HUDEP-2 (cell line): ENCODE results near the gene PRKCZ.

Experiments
- DNase-seq, 76 experiments: peaks; one replicate each; lab custom pipeline; 2025; ENCODE audit not compliant: unreplicated experiment in 76 of 76; lab: John Stamatoyannopoulos, UW

PRKCZ gene

GRCh38 chr1:2215329-2215728, 165.1 kb downstream of the PRKCZ start:
- DNase-seq: no peak

GRCh38 chr1:2215909-2216766, 165.9 kb downstream of the PRKCZ start:
- no peak for DNase-seq

- no peak for DNase-seq
These were observed 166.5 kb downstream of the PRKCZ start for GRCh38 chr1:2216767-2217058.

GRCh38 chr1:2221271-2221670, 171.1 kb downstream of the PRKCZ start:
- no peak for DNase-seq

DNA sequence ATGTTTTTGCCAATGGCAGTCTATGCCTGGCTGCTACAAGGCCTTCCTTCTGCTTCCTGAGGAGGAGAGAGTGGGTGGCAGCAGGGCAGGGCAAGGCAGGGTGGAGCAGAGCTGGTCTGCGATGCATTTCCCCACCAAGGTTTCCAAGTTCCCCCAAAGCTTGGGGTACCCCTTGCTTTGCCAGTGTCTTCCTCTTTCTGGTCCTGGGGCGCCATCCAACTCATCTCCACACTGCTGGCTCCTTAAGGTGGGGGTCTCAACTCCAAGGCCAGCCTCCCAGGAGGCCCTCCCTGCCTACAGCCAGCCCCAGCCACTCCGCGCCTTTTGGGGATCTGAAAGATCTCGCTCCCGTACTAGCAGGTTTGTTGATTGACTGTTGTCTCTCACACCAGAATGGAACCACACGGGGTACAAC, 174.0 kb downstream of the PRKCZ start:
- DNase-seq: no peak

DNA sequence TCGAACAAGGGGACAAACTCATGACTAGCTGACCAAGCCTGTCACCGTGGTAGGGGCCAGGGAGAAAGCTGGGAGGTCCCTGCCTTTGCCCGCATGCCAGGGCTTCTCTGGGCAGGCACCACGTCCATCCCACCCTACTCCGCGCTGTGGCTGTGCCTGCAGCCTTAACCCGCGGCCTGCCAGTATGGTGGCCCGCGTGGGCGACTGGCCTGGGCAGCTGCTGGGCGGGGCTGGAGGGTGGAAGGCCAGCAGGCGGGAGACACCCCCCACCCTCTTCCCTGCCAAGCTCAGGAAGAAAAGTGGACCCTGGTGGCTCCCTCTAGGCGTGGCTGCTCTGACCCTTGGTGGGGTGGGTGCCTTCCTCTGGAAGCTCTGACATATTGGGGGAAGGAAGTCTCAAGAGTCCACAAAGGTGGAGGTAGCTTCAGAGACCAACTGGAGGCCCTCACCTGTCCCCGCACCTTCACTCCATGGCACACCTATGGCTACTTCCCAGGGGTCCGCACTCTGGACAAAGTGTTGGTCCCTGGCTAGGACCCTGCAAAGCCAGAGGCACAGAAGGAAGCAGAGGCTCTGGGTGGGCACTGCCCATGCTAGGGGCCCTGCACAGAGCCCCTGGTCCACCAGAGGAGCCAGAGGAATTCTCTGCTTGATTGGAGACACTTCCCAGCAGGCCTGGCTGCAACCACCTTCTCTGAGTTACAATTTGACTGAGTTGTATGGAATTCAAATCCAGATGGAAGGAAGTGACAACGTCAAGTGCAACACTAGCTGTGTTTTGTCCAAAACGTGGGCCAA, 174.6 kb downstream of the PRKCZ start:
- DNase-seq: no peak

DNA sequence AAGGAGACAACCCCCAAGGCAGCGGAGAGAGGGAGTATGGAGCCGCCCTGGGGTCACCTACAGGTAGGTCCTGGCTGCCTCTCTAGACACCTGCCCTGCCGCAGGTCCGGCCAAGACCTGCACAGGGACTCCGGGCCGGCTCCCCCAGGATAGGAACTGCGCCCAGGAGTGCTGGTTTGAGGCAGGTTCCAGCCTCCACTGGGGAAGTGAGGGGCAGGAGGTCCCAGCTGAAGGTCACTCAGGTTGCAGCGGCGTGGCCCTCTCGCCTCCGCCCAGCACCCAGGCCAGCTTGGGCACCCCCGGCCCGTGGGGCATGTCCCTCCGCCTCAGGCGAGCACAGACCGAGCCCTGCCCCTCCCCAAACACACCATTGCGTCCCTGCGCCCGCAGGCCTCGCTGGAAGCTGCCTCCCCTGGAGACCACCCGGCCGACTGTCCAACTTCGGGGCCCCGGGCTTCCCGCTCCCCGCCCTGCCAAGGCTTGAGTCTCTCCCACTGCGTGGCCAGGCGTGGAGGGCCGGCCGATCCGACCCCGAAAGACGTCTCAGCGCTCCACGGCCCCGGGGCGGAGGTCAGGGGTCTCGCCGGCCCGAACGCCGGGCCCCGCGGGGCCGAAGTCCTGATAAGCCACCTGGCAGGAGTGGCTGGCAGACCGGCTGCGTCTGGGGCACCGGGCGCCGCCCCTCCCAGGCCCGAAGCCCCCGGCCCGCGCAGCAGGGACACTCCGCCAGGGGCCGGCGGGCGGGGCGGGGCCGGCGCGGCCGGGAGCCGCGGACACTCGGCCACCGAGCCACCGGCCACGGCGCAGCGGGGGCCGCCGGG, 176.5 kb downstream of the PRKCZ start:
- no peak for DNase-seq

DNA sequence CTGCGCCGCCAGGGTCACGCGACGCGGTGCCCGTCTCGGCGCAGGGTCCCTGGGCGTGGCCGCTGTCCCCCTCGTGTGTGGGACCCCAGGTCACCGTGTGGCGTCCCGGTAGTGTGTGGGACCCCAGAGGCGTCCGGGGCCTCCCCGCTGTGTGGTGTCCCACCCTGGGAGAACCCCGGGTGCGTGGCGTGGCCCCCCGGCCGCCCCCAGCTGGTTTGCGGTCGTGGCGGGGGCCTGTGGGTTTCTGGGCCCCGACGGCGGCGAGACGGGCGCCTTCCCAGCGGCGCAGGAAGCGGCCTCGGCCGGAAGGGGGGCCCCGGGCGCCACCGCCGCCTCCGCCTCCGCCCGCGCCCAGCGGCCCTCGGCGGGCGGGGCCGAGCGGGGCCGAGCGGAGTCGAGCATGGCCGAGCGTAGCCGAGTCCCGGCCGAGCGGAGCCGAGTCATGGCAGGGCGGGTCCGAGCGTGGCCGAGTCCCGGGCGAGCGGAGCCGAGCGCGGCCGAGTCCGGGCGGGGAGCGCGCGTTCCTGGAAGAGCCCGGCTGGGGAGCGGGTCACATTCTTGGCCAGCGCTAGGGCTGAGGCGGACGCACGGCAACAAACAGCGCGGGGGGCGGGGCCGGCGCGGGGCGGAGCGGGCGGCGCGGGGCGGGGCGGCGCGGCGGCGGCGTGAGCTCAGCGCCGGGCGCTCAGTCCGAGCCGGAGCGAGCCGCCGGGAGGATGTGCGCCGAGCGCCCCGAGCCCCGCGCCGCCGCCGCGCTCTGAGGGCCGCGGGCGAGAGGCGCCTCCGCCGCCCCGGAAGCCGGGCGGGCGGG, 177.3 kb downstream of the PRKCZ start:
- DNase-seq: peak in 74 of 76 experiments; percentile 24 to 97 (median 92)

DNA sequence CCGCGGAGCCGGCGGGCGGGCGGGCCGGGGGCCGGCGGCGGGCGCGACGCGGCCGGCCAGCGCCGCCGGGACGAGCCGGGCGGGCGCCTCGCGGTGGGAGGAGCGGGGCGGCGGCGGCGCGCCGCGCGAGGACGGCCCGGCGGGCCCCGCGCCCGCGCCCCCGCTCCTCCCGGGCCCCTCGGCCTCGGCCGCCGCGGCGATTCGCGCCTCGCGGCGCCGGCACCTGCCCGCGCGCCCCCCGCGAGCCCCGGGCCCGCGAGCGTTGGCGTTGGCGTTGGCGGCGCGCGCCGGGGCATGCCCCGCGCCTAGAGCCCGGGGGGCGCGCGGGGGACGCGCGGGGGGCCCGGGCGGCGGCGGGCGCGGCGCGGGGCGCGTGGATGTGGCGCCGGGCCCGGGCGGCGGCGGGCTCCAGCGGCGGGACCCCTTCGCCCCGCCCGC, 178.0 kb downstream of the PRKCZ start, which contains the start of gene SKI:
SKI (plus strand) TSS at position 163 of the 438 bp plus-strand sequence. CDS start 448 bp downstream, outside the sequence.
- no peak for DNase-seq

GRCh38 chr1:2228694-2229036, 178.5 kb downstream of the PRKCZ start:
- DNase-seq: peak in 2 of 76 experiments; percentile 27 to 52

DNA sequence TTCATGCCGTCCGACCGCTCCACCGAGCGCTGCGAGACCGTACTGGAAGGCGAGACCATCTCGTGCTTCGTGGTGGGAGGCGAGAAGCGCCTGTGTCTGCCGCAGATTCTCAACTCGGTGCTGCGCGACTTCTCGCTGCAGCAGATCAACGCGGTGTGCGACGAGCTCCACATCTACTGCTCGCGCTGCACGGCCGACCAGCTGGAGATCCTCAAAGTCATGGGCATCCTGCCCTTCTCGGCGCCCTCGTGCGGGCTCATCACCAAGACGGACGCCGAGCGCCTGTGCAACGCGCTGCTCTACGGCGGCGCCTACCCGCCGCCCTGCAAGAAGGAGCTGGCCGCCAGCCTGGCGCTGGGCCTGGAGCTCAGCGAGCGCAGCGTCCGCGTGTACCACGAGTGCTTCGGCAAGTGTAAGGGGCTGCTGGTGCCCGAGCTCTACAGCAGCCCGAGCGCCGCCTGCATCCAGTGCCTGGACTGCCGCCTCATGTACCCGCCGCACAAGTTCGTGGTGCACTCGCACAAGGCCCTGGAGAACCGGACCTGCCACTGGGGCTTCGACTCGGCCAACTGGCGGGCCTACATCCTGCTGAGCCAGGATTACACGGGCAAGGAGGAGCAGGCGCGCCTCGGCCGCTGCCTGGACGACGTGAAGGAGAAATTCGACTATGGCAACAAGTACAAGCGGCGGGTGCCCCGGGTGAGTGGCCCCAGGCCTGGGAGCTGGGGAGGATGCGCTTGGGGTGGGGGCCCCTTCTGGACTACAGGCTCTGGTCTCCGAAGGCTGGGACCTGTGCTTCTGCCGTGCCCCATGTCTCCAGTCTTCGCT, 179.0 kb downstream of the PRKCZ start:
- DNase-seq: peak in 70 of 76 experiments; percentile 15 to 77 (median 54)

DNA sequence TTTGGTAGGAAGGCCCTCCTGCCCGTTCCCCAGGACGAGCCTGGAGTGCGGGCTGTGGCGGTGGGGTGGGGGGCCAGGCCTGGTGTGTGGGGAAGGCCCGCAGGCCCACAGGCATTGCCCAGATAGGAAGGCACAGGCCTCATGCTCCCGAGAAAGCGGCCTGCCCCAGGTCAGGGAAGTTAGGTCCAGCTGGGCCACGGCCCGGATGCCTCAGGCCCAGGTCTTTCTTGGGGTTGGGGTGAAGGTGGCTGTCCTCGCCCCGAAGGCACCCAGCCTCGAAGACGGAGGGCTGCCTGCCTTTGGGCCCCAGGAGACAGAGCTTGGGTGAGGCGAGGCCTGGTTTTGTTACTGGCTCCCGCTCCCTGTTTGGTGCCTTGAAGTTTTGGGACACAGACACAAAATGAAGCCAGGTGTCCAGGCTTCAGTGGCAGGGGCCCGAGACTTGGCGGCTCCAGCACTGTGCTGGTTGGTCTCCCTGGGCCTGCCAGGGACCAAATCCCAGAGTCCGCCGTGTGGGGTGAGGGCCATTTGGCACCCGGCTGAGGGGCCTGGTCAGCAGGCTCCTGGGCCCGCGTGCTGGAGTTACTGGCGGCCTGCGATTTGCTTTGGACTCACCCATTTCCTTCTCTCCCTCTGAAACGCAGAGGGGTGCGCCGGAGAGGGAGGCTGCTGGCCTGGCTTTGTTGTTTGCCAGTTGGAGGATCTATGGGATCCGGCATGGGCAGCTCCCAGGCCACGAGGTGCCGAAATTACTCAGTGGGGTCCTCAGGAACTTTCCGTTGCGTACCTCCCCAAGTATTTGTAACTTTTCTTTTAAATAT, 179.9 kb downstream of the PRKCZ start:
- DNase-seq: peak in 3 of 76 experiments; percentile 4 to 10 (median 8)

GRCh38 chr1:2230781-2231531, 180.7 kb downstream of the PRKCZ start:
- peak in 14 of 76 experiments; percentile 3 to 41 (median 18) for DNase-seq

- peak in 48 of 76 experiments; percentile 12 to 76 (median 40) for DNase-seq
These were observed 181.5 kb downstream of the PRKCZ start for GRCh38 chr1:2231532-2232254.

DNA sequence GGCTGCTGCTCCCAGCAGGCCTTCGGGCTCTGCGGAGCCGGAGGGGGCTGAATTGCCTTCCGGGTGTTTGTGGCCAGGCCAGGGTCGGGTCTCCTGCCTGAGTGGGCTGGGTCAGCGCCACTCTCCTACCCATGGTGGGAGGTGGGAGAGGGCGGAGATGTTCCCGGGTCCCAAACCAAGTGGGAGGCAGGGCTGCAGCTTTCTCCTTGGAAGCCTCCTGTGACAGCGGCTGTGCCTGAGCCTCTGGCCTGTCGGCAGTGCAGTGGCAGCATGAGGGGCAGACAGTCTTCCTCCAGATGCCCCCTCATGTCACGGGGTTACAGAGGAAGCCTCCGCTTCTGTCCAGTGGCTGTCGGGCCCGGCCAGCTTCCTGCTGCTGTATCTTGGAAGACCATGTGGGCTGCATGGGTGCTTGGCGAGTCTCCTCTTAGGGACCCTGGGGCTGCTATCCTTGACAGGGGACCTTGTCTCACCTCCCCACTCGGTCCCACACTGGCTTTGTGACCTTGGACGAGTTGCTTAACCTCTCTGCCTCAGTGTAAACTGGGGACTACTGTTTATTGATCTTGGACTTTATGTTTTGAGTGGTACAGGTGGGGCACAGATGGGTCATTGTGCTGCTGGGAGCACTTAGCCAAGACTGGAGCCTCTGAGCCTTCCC, 182.2 kb downstream of the PRKCZ start:
- DNase-seq: peak in 1 of 76 experiments; percentile 24

DNA sequence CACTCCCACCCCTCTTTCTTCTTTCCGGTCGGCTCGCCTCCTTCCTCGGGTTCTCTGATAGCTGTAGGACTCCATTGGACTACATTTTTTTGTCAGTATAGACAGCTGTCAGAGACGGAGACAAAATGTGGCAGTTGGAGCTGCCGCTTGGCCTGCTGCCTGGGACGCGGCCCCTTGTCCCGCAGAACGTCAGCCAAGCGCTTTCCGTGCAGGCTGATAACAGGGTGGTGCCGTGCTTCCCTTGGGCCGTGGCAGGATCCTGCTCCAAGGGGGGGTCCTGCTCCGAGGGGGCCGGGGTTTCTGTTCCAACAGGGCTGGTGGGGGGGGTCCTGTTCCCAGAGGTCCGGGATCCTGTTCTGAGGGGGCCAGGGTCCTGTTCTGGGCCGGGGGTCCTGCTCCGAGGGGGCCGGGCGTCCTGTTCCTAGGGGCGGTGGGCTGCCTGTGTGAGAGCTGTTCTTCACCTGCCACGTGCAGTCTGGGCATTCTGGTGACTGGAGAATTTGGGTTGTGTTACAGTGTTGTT, 182.8 kb downstream of the PRKCZ start:
- peak in 69 of 76 experiments; percentile 16 to 81 (median 63) for DNase-seq
